Esophagus mucosa (tissue), 1 donor: Measurements from ENCODE around the gene C1orf35. TPM values are rescaled to one million over a fixed set of nuclear protein-coding genes. Genes with fewer than 3 reads are reported as not detected.

ENCODE experiments used
- ATAC-seq: fragments of 200-7000 bp; cut with Tn5 transposase; one replicate; pipeline ENCODE4 v1.9.1; 2020
- total RNA-seq: library from RNA; stranded (reverse); gene quantifications from one replicate; pipeline ENCODE4 v1.2.4, GENCODE V29; 2023
- donor health status: DM: yes; HTN: yes; CAD: no.

C1orf35 gene
- total RNA-seq, 1 donor from 2014 or later: 13.9 TPM

DNA sequence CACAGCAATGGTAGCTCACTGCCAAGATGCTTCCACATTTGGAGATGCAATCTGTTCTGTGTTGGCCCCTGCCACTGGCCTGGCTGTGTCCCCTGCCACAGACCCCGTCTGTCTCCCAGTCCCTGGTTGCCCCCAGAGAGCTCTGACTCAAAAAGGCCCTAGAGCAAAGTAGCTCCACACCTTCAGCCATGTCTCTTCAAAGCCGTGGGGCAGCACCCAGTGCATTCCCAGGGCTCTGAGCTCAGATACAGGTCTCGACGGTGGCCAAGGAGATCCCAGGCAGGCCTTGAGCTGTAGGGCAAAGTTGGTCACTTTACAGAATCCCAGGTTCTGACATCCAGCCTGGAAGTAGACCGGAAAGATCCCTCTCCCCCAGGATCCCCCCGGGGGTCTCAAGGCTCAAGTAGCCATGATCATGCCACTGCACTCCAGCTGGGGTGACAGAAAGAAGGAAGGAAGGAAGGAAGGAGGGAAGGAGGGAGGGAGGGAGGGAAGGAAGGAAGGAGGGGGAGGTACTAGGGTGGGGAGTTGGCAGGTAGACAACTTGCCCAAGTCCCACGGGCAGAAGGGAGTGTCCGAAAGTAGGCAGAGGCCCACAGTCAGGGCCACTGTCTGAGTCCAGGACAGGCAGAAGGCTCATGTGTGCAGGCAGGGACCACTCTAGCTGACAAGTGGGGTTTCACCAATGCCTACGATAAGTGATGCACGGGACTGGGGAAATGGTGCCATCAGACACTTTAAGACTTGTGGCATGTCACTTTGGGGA lies 25.4 kb downstream of the C1orf35 start:
- no peak for ATAC-seq

DNA sequence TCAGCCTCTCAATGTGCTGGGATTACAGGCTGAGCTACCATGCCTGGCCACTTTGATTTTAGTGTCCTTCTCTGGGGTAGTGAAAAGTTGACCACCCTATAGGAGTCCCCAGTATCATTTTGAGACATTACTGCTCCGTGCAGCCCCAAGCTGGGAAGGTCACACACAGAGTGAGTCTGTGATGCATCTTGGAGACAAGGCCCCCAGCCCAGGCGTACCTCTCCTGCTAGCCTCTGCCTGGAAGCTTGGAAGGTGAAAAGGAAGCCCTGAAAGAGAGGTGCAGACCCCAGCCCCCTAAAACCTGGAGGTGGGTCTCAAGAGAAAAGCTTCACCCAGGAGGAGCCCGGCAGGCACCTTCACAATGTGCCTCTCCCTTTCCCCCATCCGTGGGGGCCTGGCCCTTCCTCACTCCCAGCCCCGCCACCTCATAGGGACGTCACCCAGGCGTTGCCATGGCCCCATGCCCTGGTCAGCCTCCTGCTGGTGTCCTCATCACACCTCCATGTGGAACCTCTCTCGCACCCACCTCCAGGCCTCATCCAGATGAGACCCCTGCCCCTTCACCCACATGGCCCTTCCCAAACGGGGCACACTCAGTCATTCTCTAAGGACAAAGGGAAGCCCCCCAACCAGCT lies 26.2 kb downstream of the C1orf35 start:
- ATAC-seq: no peak

DNA sequence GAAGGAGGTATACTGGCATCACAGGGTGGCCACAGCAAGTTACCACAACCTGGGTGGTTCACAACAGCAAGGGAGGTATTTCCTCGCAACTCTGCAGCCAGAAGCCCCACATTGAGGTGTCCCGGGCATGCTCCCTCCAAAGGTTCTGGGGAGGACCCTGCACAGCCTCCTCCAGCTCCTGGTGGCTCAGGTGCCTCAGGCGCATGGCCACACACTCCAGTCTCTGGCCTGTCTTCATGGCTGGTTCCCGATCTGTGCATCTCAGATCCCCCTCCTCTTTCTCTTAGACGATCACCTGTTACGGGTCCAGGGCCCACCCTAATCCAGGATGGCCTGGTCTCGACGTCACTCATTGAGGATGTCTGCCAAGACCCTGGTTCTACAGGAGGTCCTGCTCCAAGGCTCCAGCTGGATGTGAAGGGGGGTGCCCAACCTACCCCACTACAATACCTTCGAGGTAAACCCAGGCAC lies 27.3 kb downstream of the C1orf35 start:
- ATAC-seq: no peak

DNA sequence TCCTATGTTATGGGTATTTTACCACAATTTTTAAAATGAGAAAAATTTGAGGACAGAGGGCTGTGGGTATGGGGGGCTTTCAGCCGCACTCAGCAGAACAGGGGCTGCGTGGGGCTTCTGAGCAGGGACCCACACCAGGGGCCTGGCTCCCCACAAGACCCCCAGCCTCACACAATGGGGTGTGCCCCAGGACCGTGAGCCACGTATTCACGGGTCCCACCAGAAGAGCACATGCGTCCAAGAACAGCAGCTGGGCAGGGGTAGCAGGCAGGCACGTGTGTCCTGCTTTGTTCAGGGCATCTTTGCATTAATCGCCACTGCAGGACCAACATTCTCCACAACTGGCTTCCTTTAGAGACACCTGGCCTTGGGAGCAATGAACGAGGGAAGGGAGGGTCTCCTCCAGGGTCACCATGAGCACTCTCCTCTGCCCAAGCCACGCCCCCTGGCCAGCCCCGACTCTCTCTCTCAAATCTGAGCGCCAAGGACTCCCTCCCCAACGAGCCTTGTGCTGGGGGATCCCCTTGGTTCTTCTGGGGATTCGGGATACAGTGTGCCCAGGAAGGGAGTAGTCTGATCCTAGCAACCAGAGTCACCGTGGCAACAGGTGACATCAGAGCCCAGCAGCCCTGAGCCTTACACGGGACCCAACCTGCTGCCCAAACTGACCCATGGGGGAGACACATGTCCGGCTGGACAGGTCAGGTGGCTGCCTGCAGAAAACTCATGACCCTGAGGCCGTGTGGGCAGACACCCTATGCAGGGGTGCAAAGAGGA lies 28.0 kb downstream of the C1orf35 start:
- ATAC-seq: no peak

DNA sequence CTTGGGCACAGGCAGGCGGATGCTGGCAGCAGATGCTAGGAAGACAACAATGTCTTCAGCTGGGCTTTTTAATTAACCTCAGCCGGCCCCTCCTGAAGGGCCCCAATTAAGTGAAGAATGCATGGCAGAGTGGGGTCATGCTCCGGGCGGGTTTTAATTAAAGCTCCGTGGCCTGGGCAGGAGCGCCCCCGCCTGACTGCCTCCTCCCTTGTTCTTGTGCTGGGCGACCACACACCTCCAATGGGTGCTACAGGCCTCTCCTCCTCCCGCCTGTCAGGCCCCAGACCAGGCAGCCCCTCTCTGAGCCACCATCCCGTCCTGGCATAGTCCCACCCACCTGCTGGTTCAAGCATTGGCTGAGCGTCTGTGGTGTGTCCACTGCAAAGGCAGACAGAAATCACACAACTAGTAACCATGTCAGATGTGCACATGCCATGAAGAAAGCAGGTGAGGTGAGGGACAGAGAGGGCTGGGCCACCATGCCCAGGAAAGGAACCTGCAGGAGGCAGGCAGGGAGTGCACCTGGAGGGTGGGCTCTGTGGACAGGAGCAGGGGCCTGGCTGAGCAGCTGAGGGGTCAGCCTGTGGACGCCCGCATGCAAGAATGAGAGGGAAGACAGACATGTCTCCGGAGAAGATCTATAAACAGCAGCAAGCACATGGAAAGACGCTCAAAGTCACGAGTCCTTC lies 29.1 kb downstream of the C1orf35 start:
- no peak for ATAC-seq

DNA sequence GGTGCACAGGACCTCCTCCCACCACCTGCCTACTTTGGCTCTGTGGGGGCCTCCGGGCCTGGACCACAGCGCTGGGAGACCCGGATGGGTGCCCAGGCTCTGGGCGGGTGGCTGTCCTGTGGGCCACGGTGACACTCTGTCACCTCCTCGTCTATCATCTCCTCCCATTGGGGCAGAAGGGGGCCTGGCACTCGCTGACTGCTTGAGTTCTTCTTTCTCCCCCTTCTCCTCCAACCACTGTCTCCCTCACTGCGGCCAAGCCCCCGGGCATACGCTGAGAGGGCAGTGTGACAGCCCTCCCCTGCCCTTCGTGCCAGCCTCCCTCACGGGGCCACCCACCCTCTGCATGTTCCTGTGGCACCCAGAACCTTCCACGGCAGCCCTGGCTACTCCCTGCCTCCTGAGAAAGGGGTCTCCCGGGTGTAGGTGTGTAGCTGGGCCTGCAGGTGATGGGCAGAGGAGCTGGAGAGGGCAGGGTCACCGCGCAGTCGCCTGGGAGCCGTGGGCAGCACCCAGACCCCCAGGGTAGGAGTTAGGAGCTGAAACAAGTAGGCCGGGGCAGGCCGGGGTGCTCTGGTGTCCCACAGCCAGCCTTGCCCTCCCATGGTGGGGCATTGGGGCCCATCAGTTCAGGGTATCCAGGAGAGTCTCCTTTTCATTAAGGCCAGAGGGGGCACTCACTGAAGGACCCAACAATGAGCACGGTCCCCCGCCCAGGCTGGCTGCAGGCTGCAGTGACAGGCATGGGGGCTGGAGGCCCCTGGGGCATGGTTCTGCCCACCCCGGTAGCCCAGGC lies 29.9 kb downstream of the C1orf35 start:
- ATAC-seq: no peak

DNA sequence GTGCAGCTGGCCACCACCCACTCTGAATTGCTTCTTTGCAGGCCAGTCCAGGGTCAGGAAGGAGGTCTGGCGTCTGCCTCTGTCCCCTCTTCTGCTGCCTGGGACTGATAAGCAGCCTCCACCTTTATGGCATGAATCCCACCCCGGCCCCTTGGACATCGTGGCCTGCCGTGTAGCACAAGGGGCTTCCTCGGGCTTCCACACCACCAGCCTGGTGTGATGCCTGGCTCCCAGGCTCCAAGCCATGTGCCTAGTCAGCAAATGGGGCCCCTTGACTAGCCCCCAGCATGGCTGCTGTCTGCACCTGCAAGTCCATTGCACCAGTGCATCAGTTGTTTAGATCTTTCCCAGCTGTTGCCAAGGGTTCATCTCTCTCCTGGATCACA lies 30.5 kb downstream of the C1orf35 start:
- ATAC-seq: no peak

DNA sequence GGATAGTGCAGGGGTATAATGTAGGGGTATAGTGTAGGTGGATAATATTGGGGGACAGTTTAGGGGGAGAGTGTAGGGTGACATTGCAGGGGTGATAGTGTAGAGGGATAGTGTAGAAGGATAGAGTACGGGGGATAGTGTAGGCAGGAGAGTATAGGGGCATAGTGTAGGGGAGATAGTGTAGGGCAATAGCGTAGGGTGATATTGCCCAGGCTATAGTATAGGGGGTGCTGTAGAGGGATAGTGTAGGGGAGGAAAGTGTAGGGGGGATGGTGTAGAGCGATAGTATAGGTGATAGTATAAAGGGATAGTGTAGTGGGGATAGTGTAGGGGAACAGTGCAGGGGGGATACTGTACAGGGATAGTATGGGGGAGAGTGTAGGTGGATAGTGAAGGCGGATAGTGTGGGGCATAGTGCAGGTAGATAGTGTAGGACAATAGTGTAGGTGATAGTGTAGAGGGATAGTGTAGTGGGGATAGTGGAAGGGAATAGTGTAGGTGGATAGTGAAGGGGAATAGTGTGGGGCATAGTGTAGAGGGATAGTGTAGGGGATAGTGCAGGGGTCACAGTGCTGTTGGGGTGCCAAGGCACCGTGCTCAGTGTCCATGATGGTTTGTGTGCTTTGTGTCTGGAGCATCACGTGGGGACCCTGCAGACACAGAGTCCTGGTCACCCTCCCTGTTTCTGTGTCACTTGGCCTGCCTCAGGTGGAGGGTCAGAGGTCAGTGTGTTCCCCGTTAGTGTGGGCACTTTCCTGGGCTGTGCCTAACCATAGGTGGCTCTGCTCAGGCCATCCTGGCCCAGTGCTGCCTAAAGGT lies 31.1 kb downstream of the C1orf35 start:
- no peak for ATAC-seq

DNA sequence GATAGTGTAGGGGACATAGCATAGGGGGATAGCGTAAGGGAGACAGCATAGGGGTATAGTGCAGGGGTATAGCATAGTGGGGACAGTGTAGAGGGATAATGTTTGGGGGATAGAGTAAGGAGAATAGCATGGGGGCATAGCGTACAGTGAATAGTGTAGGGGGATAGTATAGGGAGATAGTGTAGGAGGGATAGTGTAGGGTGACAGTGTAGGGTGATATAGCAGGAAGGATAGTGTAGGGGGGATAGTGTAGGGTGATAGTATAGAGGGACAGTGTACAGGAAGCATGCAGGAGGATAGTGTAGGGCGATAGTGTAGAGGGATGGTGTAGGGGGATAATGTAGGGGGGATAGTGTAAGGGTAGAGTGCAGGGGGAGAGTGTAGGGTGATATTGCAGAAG lies 32.3 kb downstream of the C1orf35 start:
- ATAC-seq: no peak

DNA sequence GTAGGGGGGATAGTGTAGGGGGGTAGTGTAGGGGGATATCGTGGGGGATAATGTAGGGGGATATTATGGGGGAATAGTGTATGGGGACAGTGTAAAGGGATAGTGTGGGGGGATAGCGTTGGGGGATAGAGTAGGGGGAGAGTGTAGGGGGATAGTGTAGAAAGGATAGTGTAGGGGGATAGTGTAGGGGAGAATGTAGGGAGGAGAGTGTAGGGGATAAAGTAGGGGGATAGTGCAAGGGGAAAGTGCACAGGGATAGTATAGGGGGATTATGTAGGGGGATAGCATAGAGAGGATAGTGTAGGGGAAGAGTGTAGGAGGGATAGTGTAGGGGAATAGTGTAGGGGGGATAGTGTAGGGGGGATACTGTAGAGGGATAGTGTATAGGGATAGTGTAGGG lies 33.0 kb downstream of the C1orf35 start:
- no peak for ATAC-seq

DNA sequence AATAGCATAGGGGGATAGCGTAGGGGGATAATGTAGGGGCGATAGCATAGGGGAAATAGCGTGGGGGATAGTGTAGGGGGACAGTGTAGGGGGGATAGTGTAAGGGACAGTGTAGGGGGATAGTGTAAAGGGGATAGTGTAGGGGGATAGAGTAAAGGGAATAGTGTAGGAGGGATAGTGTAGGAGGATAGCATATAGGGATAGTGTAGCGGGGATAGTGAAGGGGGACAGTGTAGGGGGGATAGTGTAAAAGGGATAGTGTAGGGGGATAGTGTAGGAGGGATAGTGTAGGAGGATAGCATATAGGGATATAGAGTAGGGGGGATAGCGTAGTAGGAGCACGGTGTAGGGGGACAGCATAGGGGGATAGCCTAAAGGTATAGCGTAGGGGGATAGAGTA lies 34.8 kb downstream of the C1orf35 start:
- ATAC-seq: no peak

DNA sequence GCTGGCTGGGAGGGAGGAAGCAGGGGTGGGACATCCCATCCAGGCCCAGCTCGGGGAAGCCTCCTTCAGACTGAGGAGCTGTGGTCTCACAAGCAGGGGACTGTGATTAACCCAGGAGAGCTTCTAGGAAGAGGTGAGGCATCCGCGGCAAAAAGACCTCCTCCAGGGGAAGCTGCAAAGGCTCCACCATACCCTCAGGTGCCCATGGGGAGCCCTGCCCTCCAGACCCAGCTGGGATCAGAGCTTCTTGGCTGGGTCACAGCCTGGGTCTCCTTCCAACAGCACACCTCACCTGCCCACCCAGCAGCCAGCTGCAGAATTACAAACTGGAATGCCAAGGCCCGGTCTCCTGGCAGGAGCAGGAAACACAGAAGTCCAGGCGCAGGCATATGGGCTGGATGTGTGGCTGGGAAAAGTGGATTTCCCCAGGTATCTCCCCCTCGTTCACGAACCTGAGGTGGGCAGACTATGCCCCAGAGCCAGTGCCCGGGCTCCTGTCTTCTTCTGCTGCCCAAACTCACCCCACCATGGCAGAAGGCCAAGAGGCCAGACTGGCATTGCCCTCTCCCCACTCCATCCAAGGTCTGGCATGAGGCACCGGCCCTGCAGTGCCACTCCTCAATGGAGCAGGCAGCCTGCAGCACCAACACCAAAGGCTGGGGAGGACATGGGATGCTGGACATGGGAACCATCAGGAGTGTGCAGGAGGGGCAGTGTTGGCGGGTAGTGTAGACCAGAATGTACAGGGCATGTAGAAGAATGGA lies 36.1 kb downstream of the C1orf35 start:
- ATAC-seq: no peak

DNA sequence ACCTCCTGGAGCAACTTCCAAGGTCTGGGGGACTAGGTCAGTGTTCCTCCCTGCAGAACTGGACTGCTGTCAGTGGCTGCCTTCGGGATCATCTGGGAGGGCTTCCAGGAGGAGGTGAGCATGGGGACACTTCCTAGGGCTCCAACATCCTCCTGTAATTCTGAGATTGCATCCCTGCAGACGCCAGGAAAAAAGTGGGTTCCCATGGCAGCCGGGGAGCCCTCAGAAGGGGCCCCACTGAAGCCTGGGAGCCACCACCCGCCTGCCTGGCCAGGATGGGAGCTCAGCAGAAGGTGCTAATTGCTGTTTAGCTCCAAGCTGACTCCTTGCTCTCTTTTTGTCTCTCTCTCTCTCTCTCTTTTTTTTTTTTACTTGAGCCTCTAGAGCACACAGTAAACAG lies 36.7 kb downstream of the C1orf35 start:
- ATAC-seq: no peak

DNA sequence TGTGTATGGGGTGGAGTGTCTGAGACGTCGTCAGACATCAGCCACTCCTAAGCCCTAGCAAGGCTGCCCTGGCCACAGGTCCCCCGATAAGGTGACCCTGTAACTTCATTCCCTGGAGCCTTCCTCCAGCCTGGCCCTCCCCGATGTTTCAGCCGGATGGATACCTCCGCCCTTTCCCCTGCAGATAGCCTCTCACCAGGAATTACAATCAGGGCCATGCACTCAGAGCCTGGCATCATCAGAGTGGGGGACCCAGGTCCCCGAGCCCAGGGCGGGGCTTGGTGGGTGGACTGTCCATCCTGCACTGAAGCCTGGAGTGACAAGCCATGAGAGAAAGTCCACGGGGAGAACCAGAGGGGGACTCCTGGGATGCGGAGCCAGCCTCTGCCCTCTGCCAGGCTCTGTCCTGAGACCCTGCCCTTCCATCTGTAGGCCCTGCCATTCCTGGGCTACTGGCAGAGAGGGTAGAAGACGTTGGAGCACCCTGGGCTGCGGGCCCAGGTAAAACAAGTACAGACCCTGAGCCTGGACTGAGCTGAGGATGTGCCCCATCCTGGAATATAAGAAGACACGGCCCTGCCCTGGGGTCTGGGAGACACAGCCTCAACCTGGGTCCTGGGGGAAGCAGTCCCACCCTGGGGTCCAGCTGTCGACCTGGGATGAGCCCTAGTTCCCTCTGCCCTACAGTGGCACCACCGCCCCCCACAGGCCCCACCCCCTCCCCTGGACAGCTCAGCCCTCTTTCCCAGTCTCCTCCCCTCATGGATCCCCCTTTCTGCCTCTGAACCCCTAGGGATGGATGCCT lies 37.4 kb downstream of the C1orf35 start:
- ATAC-seq: no peak

DNA sequence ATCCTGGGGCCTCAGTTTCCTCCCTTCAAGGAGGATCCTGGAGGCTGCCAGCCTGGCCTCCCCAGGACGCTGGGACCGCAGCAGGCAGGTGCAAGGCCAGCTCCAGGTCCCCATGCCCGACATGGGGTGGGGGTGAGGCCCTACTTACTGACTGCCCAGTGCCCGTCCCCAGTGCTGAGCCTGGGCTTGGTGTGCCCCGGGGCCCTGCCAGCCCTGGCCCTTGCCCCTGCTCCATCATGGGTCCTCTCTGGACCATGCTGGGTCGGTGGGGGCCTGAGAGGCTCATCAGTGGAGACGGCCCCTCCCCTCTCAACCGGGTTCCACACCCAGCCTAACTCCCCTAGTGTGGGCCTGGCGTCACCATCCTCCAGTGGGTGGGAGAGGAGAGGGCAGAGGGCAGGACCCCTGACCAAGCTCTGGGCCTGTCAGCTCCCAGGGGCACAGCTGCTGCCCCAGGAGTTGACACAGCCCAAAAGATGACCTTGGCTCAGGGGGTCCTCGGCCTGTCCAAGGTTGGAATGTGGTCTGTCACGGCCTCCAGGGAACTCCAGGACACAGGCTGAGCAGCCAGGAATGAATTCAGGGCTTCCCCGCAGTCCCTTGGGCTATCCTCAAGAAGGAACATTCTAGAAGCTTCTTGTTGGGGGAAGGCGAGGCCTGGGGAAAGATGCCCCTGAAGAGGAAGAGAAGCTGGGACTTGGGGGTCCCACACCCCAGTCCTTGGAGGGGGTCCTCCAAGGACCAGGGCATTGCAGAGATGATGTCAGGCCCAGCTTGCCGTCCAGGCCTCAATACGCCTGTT lies 38.2 kb downstream of the C1orf35 start:
- no peak for ATAC-seq

DNA sequence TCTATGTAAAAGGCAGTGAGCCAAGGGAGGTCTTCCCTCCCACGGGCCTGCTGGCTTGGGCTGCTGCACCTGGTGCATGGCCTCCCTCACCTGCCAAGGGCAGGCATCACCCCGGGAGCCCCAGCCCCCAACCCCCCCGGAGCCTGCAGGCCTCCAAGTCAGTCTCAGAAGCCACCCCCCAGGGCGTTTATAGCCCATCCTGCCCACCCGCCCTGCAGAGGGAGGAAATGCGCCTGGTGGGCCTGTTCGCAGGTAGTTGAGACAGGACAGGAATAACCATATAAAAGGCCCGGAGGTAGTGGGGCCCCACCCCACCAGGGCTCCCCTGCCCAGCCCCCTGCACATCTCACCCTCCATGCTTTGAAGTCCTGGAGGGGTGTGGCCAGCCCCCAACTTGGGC lies 38.8 kb downstream of the C1orf35 start:
- no peak for ATAC-seq

DNA sequence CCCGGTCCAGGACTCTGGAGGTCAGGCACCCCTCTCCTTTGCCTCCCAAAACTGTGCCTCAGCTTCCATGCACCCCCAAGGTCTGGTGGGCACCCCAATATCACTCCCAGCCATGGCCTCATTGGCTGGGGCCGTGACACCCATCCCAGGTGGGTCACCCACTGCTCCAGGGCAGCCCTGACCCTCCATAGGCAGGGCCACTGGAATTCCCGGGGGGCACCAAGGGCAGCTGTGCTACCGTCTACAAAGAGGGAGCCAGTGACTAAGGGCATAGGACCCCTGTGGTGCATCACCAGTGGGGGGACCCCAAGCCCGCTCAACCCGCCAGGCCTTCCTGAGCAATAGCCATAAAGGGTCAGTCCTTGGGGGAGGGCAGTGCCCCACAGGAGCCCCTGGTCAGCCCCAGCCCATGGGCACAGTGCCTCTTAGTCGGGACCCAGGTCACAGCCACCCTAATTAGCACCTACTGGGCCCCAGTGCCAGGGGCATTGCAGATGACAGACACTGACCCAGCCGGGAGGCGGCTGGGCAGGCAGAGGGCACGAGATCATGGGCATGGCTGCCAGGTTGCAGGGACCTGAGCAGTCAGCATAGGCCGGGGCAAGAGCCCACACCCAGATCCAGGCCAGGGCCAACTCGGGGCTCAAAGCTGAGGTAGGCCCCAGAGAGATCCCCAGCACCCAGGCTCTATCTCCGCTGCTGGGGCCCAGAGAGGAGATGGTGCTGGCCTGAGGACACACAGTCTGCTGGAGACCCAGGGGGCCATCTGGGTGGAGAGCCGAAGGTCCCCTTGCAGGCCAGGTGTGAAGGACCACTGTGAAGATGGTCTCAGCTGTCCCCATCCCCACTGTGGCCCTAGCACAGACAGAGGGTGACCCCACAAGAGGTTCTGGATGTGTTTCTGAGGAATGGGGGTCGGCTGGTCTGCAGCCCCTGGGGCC lies 39.6 kb downstream of the C1orf35 start:
- ATAC-seq: no peak
